Stimulated activated CD4-positive, alpha-beta T cell treated with anti-CD3 and anti-CD28 coated beads, Interleukin-1b, Interleukin-23, amount 100 ng/mL, for 48 hours (primary cell): ENCODE results near the gene IFITM1.
"Not testable (repeated sequence)": the region's sequence is repeated elsewhere in the genome, so short reads cannot be mapped to it uniquely, and the experiment has no call there.

ENCODE experiments used
- DNase-seq: peaks from one replicate; pipeline ENCODE4 v3.0.0-alpha.2; 2020

IFITM1 gene

GRCh38 chr11:309979-310572, 3.8 kb upstream of the IFITM1 start:
- not testable (repeated sequence) for DNase-seq

- not testable (repeated sequence) for DNase-seq
Observed at GRCh38 chr11:311013-311748, 2.7 kb upstream of the IFITM1 start.

- DNase-seq = peak; percentile 46
Observed at GRCh38 chr11:312092-312816, 1.6 kb upstream of the IFITM1 start.

- DNase-seq = no peak
Observed at GRCh38 chr11:313304-313786, 495 bp upstream of the IFITM1 start.

GRCh38 chr11:314554-314875, 675 bp downstream of the IFITM1 start:
- DNase-seq = not testable (repeated sequence)

GRCh38 chr11:315051-315481, 1.2 kb downstream of the IFITM1 start:
- no peak for DNase-seq

- DNase-seq = peak; percentile 3
Observed at GRCh38 chr11:315516-315994, 1.7 kb downstream of the IFITM1 start.

- DNase-seq = no peak
Observed at GRCh38 chr11:316031-316701, 2.3 kb downstream of the IFITM1 start.

GRCh38 chr11:316891-317301, 3.1 kb downstream of the IFITM1 start:
- DNase-seq = no peak

GRCh38 chr11:317668-318404, 4.0 kb downstream of the IFITM1 start:
- DNase-seq = not testable (repeated sequence)

GRCh38 chr11:318405-319120, 4.7 kb downstream of the IFITM1 start:
- DNase-seq = not testable (repeated sequence)

- not testable (repeated sequence) for DNase-seq
Observed at GRCh38 chr11:319121-319887, 5.5 kb downstream of the IFITM1 start.

- not testable (repeated sequence) for DNase-seq
Observed at GRCh38 chr11:319888-320273, 6.0 kb downstream of the IFITM1 start.

- no peak for DNase-seq
Observed at GRCh38 chr11:324156-324555, 10.3 kb downstream of the IFITM1 start.

GRCh38 chr11:324593-325517, 11.0 kb downstream of the IFITM1 start:
- not testable (repeated sequence) for DNase-seq

- no peak for DNase-seq
Observed at GRCh38 chr11:325796-326591, 12.2 kb downstream of the IFITM1 start.

GRCh38 chr11:326592-326841, 12.7 kb downstream of the IFITM1 start:
- DNase-seq = no peak

- peak; percentile 77 for DNase-seq
Observed at GRCh38 chr11:326842-327580, 13.2 kb downstream of the IFITM1 start.

GRCh38 chr11:327581-327923, 13.7 kb downstream of the IFITM1 start:
- DNase-seq = no peak
